NT2/D1 (cell line): Measurements from ENCODE around the gene HOXA2.

Experiments
- YY1 ChIP-seq: IDR thresholded peaks from 2 replicates; pipeline ENCODE4 v1.6.1; 2011; ENCODE audit not compliant: insufficient read length, insufficient read depth
- ZNF274 ChIP-seq: IDR thresholded peaks from 2 replicates; pipeline ENCODE4 v1.6.1; 2011; ENCODE audit warnings: mild to moderate bottlenecking, low read depth, low read length

GRCh38 chr7:27096768-27097514 lies 5.5 kb downstream of the HOXA2 start:
- TF ChIP-seq ZNF274 (no peak), YY1 (no peak)
